H9 (cell line): Measurements from ENCODE around the gene KLC1. TPM values are rescaled to one million over a fixed set of nuclear protein-coding genes. Genes with fewer than 3 reads are reported as not detected.

Experiments
- DNase-seq: peaks from one replicate; pipeline ENCODE4 v3.0.0-alpha.2; 2017
- H2AFZ ChIP-seq: one replicate; pipeline ENCODE4 v1.6.1; 2013; ENCODE audit warnings: mild to moderate bottlenecking, low read length, control low read depth, moderate library complexity
- H2AK5ac ChIP-seq: 2 replicates; pipeline ENCODE4 v1.6.1; 2013; ENCODE audit warnings: low read length, control low read depth, mixed read lengths; ENCODE audit not compliant: insufficient read length
- H2BK120ac ChIP-seq: one replicate; pipeline ENCODE4 v1.6.1; 2013; ENCODE audit warnings: low read depth, mild to moderate bottlenecking, low read length, control low read depth, inconsistent platforms; ENCODE audit not compliant: poor library complexity, severe bottlenecking
- H2BK12ac ChIP-seq: 2 replicates; pipeline ENCODE4 v1.6.1; 2013; ENCODE audit warnings: low read length, control low read depth, mixed read lengths, low read depth; ENCODE audit not compliant: insufficient read length
- H2BK15ac ChIP-seq: 2 replicates; pipeline ENCODE4 v1.6.1; 2013; ENCODE audit warnings: low read depth, low read length, control low read depth
- H2BK20ac ChIP-seq: one replicate; pipeline ENCODE4 v1.6.1; 2013; ENCODE audit warnings: low read depth, mild to moderate bottlenecking, low read length, control low read depth, inconsistent platforms; ENCODE audit not compliant: poor library complexity, severe bottlenecking
- H2BK5ac ChIP-seq: 2 replicates; pipeline ENCODE4 v1.6.1; 2013; ENCODE audit warnings: low read length, control low read depth, mixed read lengths; ENCODE audit not compliant: insufficient read length
- H3K14ac ChIP-seq: 2 replicates; pipeline ENCODE4 v1.6.1; 2013; ENCODE audit warnings: low read length, control low read depth; ENCODE audit not compliant: insufficient read depth
- H3K18ac ChIP-seq: 2 replicates; pipeline ENCODE4 v1.6.1; 2013; ENCODE audit warnings: low read depth, mild to moderate bottlenecking, mixed read lengths, low read length, control low read depth; ENCODE audit not compliant: insufficient read length
- H3K23ac ChIP-seq: 2 replicates; pipeline ENCODE4 v1.6.1; 2013; ENCODE audit warnings: low read length, control low read depth, mixed read lengths, low read depth; ENCODE audit not compliant: insufficient read length
- H3K23me2 ChIP-seq: 2 replicates; pipeline ENCODE4 v1.6.1; 2013; ENCODE audit warnings: low read depth, mild to moderate bottlenecking, mixed read lengths, low read length, control low read depth; ENCODE audit not compliant: insufficient read length, poor library complexity, severe bottlenecking
- H3K27ac ChIP-seq: 2 replicates; pipeline ENCODE4 v1.5.1; 2013; ENCODE audit warnings: low read length, control low read depth, mixed read lengths, low read depth; ENCODE audit not compliant: insufficient read length
- H3K27me3 ChIP-seq: 2 replicates; pipeline ENCODE4 v1.6.1; 2013; ENCODE audit warnings: low read length, control low read depth, inconsistent platforms; ENCODE audit not compliant: insufficient read depth
- H3K4ac ChIP-seq: 2 replicates; pipeline ENCODE4 v1.6.1; 2013; ENCODE audit warnings: low read depth, mild to moderate bottlenecking, control low read depth, inconsistent platforms, low read length, moderate library complexity
- H3K4me1 ChIP-seq: 2 replicates; pipeline ENCODE4 v1.6.1; 2013; ENCODE audit warnings: low read length, control low read depth, inconsistent platforms; ENCODE audit not compliant: insufficient read depth
- H3K4me2 ChIP-seq: 2 replicates; pipeline ENCODE4 v1.6.1; 2013; ENCODE audit warnings: low read length, control low read depth, mixed read lengths; ENCODE audit not compliant: insufficient read length, insufficient read depth
- H3K56ac ChIP-seq: 2 replicates; pipeline ENCODE4 v1.6.1; 2013; ENCODE audit warnings: low read depth, mild to moderate bottlenecking, mixed read lengths, low read length, control low read depth; ENCODE audit not compliant: insufficient read length
- H3K79me1 ChIP-seq: 2 replicates; pipeline ENCODE4 v1.6.1; 2013; ENCODE audit warnings: low read depth, mild to moderate bottlenecking, moderate library complexity, low read length, control low read depth, inconsistent platforms; ENCODE audit not compliant: insufficient read depth, poor library complexity, severe bottlenecking
- H3K79me2 ChIP-seq: 2 replicates; pipeline ENCODE4 v1.6.1; 2013; ENCODE audit warnings: low read length, control low read depth, inconsistent platforms; ENCODE audit not compliant: insufficient read depth
- H3K9ac ChIP-seq: 2 replicates; pipeline ENCODE4 v1.6.1; 2013; ENCODE audit warnings: low read length, control low read depth, mixed read lengths; ENCODE audit not compliant: insufficient read length; ENCODE audit errors: extremely low read depth
- H3K9me3 ChIP-seq: one replicate; pipeline ENCODE4 v1.6.1; 2013; ENCODE audit warnings: low read depth, low read length, inconsistent platforms; ENCODE audit not compliant: control insufficient read depth
- H3T11ph ChIP-seq: one replicate; pipeline ENCODE4 v1.6.1; 2013; ENCODE audit warnings: mild to moderate bottlenecking, low read length, control low read depth, inconsistent platforms
- H4K20me1 ChIP-seq: one replicate; pipeline ENCODE4 v1.6.1; 2013; ENCODE audit not compliant: control insufficient read depth, insufficient read length, insufficient read depth
- H4K5ac ChIP-seq: 2 replicates; pipeline ENCODE4 v1.6.1; 2013; ENCODE audit warnings: low read depth, mild to moderate bottlenecking, mixed read lengths, low read length, control low read depth; ENCODE audit not compliant: insufficient read length
- H4K8ac ChIP-seq: replicated peaks from 2 replicates; pipeline ENCODE4 v1.6.1; 2013; ENCODE audit warnings: low read length, control low read depth, mixed read lengths, low read depth; ENCODE audit not compliant: insufficient read length
- H4K91ac ChIP-seq: 2 replicates; pipeline ENCODE4 v1.6.1; 2013; ENCODE audit warnings: low read depth, mild to moderate bottlenecking, moderate library complexity, mixed read lengths, low read length, control low read depth; ENCODE audit not compliant: insufficient read length
- H3K27ac Mint-ChIP-seq, 3 experiments: 2 replicates in 2 of 3; 3 replicates in 1 of 3; pipeline ENCODE4 v1.8.0; 2020 to 2021; ENCODE audit warnings: mixed read lengths in 3 of 3, mild to moderate bottlenecking in 1 of 3, moderate library complexity in 1 of 3
- H3K27me3 Mint-ChIP-seq: 2 replicates; pipeline ENCODE4 v1.8.0; 2021; ENCODE audit warnings: low read depth, mild to moderate bottlenecking, moderate library complexity, mixed read lengths
- H3K36me3 Mint-ChIP-seq, 3 experiments: 2 replicates in 2 of 3; 3 replicates in 1 of 3; pipeline ENCODE4 v1.8.0; 2020 to 2021; ENCODE audit warnings: low read depth in 3 of 3, mixed read lengths in 3 of 3; ENCODE audit not compliant: insufficient read depth in 1 of 3
- H3K4me1 Mint-ChIP-seq, 2 experiments: 2 replicates each; pipeline ENCODE4 v1.8.0; 2020; ENCODE audit warnings: mixed read lengths in 2 of 2
- H3K4me3 Mint-ChIP-seq, 2 experiments: 2 replicates in 1 of 2; 3 replicates in 1 of 2; pipeline ENCODE4 v1.8.0; 2020 to 2021; ENCODE audit warnings: mild to moderate bottlenecking in 2 of 2, mixed read lengths in 2 of 2, moderate library complexity in 1 of 2
- H3K9me3 Mint-ChIP-seq, 2 experiments: 2 replicates in 1 of 2; 3 replicates in 1 of 2; pipeline ENCODE4 v1.8.0; 2020; ENCODE audit warnings: mild to moderate bottlenecking in 2 of 2, mixed read lengths in 2 of 2, moderate library complexity in 1 of 2
- WGBS: extraction: QIAGEN DNeasy Blood & Tissue Kit; methylation state at CpG from one replicate; pipeline ENCODE4 v1.1.7; 2013; ENCODE audit warnings: missing lambda C conversion rate, low lambda C conversion rate, mixed read lengths; ENCODE audit not compliant: insufficient read length; ENCODE audit errors: extremely low coverage; 5-methylcytosine and 5-hydroxymethylcytosine counted together
- total RNA-seq: library from RNA; stranded (reverse); gene quantifications from 2 replicates; pipeline ENCODE4 v1.2.1, GENCODE V29; 2021
- TF ChIP-seq, protein P1 (sequence below): fragments of 200-600 bp; sonication (generic); conservative IDR thresholded peaks from 3 replicates; pipeline ENCODE4 v1.8.0; 2021; ENCODE audit warnings: antibody characterized with exemption, mild to moderate bottlenecking

Gene KLC1
- total RNA-seq, 1 experiment from 2014 or later, result 143 TPM

DNA sequence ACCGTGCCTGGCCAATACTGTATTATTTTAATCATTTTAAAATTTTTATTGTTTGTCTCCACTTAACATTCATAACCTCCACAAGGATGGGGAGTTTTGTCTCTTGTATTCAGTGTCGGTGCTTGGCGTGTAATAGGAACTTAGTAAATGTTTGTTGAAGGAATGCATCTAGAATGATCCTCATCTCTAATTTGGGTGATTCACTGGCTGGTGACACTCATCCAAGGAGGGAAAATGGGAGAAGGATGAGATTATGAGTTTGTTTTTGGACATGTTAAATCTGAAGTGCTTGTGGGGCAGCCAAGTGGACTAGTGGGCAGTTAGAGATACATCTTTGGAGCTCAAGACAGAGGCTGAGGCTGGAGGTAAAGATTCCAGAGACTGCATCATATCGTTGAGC, 5.1 kb downstream of the KLC1 start:
- Histone ChIP-seq H2BK5ac (no peak overlapping the region), H2AFZ (no peak overlapping the region), H3K27me3 (no peaks in the 10 kb centered on the region), H2AK5ac (no peak overlapping the region), H3K4ac (no peak overlapping the region), H3K18ac (no peak overlapping the region), H3K4me1 (peaks cover 2% of the 10 kb centered on the region; the same call in 1 of the 2 replicates), H3K79me2 (peaks cover 54% of the 10 kb centered on the region; the same call in 1 of the 2 replicates), H3K23me2 (peaks cover 3% of the 10 kb centered on the region), H3K27ac (no peak overlapping the region), H3K9ac (no peak overlapping the region), H2BK12ac (no peak overlapping the region), H2BK20ac (no peak overlapping the region), H4K5ac (no peak overlapping the region), H3K9me3 (no peaks in the 10 kb centered on the region), H3K23ac (no peak overlapping the region), H4K20me1 (no peaks in the 10 kb centered on the region), H3T11ph (no peak overlapping the region), H4K8ac (no peak overlapping the region), H2BK15ac (no peak overlapping the region), H3K56ac (no peak overlapping the region), H2BK120ac (no peak overlapping the region), H3K79me1 (no peaks in the 10 kb centered on the region), H3K4me2 (no peak overlapping the region), H3K14ac (no peak overlapping the region), H4K91ac (no peak overlapping the region)
- no peak for DNase-seq
- Mint-ChIP-seq H3K4me1 (peaks cover 22 to 24% of the 10 kb centered on the region in 2 experiments), H3K27me3 (no peaks in the 10 kb centered on the region), H3K27ac (peak overlapping the region in 2 of 3 experiments; percentile 68 to 70; a peak in 5 of 7 replicates), H3K9me3 (no peaks in the 10 kb centered on the region; a peak in 1 of 5 replicates), H3K4me3 (no peak overlapping the region), H3K36me3 (peaks cover 7 to 28% (median 21%) of the 10 kb centered on the region in 3 experiments; a peak in 5 of 7 replicates)
- TF ChIP-seq, protein P1, sequence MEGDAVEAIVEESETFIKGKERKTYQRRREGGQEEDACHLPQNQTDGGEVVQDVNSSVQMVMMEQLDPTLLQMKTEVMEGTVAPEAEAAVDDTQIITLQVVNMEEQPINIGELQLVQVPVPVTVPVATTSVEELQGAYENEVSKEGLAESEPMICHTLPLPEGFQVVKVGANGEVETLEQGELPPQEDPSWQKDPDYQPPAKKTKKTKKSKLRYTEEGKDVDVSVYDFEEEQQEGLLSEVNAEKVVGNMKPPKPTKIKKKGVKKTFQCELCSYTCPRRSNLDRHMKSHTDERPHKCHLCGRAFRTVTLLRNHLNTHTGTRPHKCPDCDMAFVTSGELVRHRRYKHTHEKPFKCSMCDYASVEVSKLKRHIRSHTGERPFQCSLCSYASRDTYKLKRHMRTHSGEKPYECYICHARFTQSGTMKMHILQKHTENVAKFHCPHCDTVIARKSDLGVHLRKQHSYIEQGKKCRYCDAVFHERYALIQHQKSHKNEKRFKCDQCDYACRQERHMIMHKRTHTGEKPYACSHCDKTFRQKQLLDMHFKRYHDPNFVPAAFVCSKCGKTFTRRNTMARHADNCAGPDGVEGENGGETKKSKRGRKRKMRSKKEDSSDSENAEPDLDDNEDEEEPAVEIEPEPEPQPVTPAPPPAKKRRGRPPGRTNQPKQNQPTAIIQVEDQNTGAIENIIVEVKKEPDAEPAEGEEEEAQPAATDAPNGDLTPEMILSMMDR, result no peak
- no CpG with 5 or more reads among the region's 4 CpGs for WGBS
